GM10266 (cell line): ENCODE measurements around the gene HPN.
"Not testable (repeated sequence)": the region's sequence is repeated elsewhere in the genome, so short reads cannot be mapped to it uniquely, and the experiment has no call there.

ENCODE experiments used
- DNase-seq: peaks from one replicate; pipeline ENCODE4 v3.0.0; 2012; ENCODE audit errors: extremely low spot score
- TF ChIP-seq, protein P1 (sequence below): IDR thresholded peaks from 2 replicates; pipeline ENCODE4 v1.5.1; 2012; ENCODE audit warnings: mild to moderate bottlenecking, low read depth; ENCODE audit not compliant: control insufficient read depth, insufficient read depth; ENCODE audit errors: missing control alignments

The HPN gene

DNA sequence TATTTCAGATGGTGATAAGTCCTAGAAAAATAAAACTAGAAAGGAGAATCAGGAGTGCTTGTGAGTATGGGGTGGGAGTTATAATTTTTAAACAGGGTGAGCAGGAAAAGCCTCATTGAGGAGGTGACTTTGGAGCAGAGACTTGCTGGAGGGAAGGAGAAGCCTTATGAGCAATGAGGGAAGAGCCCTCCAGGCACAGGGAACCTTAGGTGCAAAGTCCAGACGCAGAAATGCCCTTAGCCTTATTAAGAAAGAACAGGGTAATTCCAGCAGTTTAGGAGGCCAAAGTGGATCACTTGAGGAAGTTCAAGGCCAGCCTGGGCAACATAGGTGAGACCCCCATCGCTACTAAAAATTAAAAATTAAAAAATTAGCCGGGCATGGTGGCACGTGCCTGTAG, 53.1 kb downstream of the HPN start:
- no peak for DNase-seq
- TF ChIP-seq, protein P1, sequence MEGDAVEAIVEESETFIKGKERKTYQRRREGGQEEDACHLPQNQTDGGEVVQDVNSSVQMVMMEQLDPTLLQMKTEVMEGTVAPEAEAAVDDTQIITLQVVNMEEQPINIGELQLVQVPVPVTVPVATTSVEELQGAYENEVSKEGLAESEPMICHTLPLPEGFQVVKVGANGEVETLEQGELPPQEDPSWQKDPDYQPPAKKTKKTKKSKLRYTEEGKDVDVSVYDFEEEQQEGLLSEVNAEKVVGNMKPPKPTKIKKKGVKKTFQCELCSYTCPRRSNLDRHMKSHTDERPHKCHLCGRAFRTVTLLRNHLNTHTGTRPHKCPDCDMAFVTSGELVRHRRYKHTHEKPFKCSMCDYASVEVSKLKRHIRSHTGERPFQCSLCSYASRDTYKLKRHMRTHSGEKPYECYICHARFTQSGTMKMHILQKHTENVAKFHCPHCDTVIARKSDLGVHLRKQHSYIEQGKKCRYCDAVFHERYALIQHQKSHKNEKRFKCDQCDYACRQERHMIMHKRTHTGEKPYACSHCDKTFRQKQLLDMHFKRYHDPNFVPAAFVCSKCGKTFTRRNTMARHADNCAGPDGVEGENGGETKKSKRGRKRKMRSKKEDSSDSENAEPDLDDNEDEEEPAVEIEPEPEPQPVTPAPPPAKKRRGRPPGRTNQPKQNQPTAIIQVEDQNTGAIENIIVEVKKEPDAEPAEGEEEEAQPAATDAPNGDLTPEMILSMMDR, result no peak

- TF ChIP-seq, protein P1, result no peak
- no peak for DNase-seq
Observed at GRCh38 chr19:35095667-35096368, 54.3 kb downstream of the HPN start.

DNA sequence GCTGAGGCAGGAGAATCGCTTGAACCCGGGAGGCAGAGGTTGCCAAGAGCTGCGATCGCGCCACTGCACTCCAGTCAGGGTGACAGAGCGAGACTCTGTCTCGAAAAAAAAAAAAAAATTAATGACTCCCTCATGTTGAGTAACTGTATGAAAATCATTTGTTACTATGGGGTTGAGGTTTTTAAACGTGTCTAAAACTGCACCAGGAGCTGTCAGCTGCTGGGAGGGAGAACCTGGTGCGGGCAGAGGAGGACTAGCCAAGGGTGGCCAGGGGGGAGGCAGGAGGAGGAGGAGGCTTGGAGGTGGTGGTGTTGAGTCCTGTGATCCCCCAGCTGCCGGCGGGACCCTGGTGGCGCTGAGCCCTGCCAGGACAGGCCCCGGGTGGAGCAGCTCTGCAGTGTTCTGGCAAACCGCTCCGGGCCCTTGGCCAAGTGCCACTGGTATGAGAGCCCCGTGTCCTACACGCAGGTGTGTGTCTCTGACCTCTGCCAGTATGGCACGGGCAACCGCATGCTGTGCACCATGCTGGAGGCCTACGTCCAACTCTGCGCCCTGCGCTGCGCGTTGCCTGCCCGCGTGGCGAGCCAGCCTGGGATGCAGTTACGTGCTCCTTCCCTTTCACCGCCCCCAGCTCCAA, 57.0 kb downstream of the HPN start:
- no peak for DNase-seq
- TF ChIP-seq, protein P1, result no peak

GRCh38 chr19:35099155-35099896, 57.8 kb downstream of the HPN start:
- TF ChIP-seq, protein P1, result no peak

GRCh38 chr19:35099897-35100275, 58.4 kb downstream of the HPN start:
- TF ChIP-seq, protein P1, result no peak
- no peak for DNase-seq

More at GRCh38 chr19:35099155-35099896, 57.8 kb downstream of the HPN start:
- DNase-seq, result no peak

GRCh38 chr19:35100588-35101533, 59.3 kb downstream of the HPN start:
- DNase-seq, result no peak
- TF ChIP-seq, protein P1, result no peak

- DNase-seq, result not testable (repeated sequence)
Observed at GRCh38 chr19:35101949-35102348, 60.4 kb downstream of the HPN start.

- not testable (repeated sequence) for DNase-seq
Observed at GRCh38 chr19:35103614-35104013, 62.1 kb downstream of the HPN start.
